Pancreas (tissue), 10 donors: Measurements from ENCODE around the gene ERBB4. TPM values are rescaled to one million over a fixed set of nuclear protein-coding genes. Genes with fewer than 3 reads are reported as not detected.

Source experiments
- ATAC-seq, 4 donors: fragments of 200-7000 bp; cut with Tn5 transposase; one replicate each; pipeline versions ENCODE4 v1.8.0 to v1.9.1; 2020; ENCODE audit warnings: mild to moderate bottlenecking in 4 of 4, moderate library complexity in 4 of 4
- DNase-seq, 6 donors: peaks; one replicate each; pipeline ENCODE4 v3.0.0-alpha.2; 2020
- FAIRE-seq: peaks from 2 replicates; lab custom pipeline; 2012; peaks lifted over from hg19 to GRCh38; lab: Jason Lieb, UNC
- H3K27ac ChIP-seq, 4 donors: fragments of 200-600 bp; sonication (generic); 1 replicate in 3 of 4; 2 replicates in 1 of 4; pipeline versions ENCODE4 v1.5.0 to v1.8.0; 2020
- H3K27me3 ChIP-seq, 4 donors: fragments of 200-600 bp; one replicate each; pipeline ENCODE4 v1.8.0; 2021
- H3K36me3 ChIP-seq, 3 donors: fragments of 200-600 bp; sonication (generic) in 1 of 3; one replicate each; pipeline versions ENCODE4 v1.5.0 to v1.8.0; 2020 to 2021
- H3K4me1 ChIP-seq, 3 donors: fragments of 200-600 bp; one replicate each; pipeline ENCODE4 v1.8.0; 2021
- H3K4me3 ChIP-seq, 4 donors: fragments of 200-600 bp; sonication (generic) in 2 of 4; one replicate each; pipeline versions ENCODE4 v1.5.0 to v1.8.0; 2020 to 2021
- H3K9me3 ChIP-seq, 4 donors: fragments of 200-600 bp; one replicate each; pipeline ENCODE4 v1.8.0; 2021
- WGBS, 2 donors: extraction: QIAGEN DNeasy Blood & Tissue Kit; methylation state at CpG; one replicate each; pipeline ENCODE4 v1.1.7; 2013; 5-methylcytosine and 5-hydroxymethylcytosine counted together
- intact Hi-C, 3 donors: fragments of 100-400 bp; cut with DNase I; formaldehyde crosslinking; loops; one replicate each; pipeline versions ENCODE4 v1.11.1 to v1.14.2; 2022
- polyA plus RNA-seq, 2 donors: library from polyadenylated mRNA; stranded (reverse); fragments of 200-250 nt; gene quantifications; one replicate each; pipeline ENCODE4 v1.2.3, GENCODE V29; 2013
- total RNA-seq, 6 donors: library from RNA; stranded (reverse); fragmentation: NEBNext Ultra II Directional in 4 of 6; extraction: Animal tissue kit (Norgen Biotek cat#: 25700) in 4 of 6; gene quantifications; one replicate each; pipeline versions ENCODE4 v1.2.1 to v1.2.4, GENCODE V29; 2021 to 2023
- TF ChIP-seq, protein P1 (sequence below), 4 donors: fragments of 200-600 bp; sonication (generic) in 3 of 4; IDR thresholded peaks; one replicate each; pipeline versions ENCODE4 v1.5.0 to v1.8.0; 2021; ENCODE audit warnings: antibody characterized with exemption in 4 of 4
- donor health status: healthy with polysubstance abuse.
- donor health status: DM: no; HTN: no; CAD: no; lungs with moderate emphysema.
- donor health status: DM: no; HTN: no; CAD: no.
- donor health status: control.
- donor health status: control.
- donor health status: Bipolar disorder and iron deficiency.
- donor health status: DM: yes; HTN: yes; CAD: no.
- donor health status: DM: no; HTN: no; CAD: no.
- donor health status: DM: no; HTN: no; CAD: no.
- donor health status: DM: yes; HTN: yes; CAD: no.

Gene ERBB4
- total and polyA plus RNA-seq, 8 donors: 0.30 to 5.0 (median 3.3) TPM

DNA sequence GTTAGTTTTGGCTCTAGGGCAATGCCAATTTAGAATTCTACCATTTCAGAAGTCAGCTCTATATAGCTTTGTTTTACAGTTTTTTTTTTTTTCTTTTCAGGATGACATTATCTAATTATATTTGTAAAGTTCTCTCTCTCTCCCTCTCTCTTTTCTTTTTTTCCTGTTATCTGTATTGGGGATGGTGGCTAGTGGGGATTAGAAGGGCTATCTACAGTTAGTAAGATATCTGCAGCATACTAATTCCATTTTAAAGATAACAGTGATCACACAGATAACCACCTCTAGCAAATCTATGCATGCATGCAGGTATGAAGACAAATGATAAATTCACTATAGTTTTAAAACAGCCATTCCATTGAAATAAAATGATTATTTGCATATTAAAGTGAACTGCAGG is 438.9 kb downstream of the ERBB4 start:
- no peak for FAIRE-seq
- intact Hi-C loops: no loop called here
- DNase-seq: no peak
- no peaks in the 10 kb centered on the region for H3K27me3 ChIP-seq
- TF ChIP-seq, protein P1, sequence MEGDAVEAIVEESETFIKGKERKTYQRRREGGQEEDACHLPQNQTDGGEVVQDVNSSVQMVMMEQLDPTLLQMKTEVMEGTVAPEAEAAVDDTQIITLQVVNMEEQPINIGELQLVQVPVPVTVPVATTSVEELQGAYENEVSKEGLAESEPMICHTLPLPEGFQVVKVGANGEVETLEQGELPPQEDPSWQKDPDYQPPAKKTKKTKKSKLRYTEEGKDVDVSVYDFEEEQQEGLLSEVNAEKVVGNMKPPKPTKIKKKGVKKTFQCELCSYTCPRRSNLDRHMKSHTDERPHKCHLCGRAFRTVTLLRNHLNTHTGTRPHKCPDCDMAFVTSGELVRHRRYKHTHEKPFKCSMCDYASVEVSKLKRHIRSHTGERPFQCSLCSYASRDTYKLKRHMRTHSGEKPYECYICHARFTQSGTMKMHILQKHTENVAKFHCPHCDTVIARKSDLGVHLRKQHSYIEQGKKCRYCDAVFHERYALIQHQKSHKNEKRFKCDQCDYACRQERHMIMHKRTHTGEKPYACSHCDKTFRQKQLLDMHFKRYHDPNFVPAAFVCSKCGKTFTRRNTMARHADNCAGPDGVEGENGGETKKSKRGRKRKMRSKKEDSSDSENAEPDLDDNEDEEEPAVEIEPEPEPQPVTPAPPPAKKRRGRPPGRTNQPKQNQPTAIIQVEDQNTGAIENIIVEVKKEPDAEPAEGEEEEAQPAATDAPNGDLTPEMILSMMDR (IDR thresholded peaks at IDR 0.05): no peak
- H3K27ac ChIP-seq: no peak overlapping the region
- no peaks in the 10 kb centered on the region for H3K4me1 ChIP-seq
- H3K9me3 ChIP-seq: no peaks in the 10 kb centered on the region
- ATAC-seq: no peak
- H3K36me3 ChIP-seq: no peaks in the 10 kb centered on the region
- H3K4me3 ChIP-seq: no peak overlapping the region

DNA sequence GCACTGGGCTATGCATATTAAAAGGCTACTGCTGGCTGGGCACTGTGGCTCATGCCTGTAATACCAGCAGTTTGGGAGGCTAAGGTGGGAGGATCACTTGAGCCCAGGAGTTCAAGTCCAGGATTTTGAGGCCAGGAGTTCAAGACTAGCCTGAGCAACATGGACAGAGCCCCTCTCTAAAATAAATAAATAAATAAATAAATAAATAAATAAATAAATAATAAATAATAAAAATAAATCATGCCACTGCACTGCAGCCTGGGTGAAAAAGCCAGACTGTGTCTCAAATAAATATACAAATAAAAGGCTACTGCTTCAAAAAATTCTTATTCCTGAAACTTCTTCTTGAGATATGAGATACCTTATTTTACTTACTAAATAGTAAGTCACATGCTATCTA is 439.6 kb downstream of the ERBB4 start:
- ATAC-seq (no peak), DNase-seq (no peak), FAIRE-seq (no peak)
- Histone ChIP-seq H3K27ac (no peak overlapping the region), H3K4me1 (no peaks in the 10 kb centered on the region), H3K27me3 (no peaks in the 10 kb centered on the region), H3K4me3 (no peak overlapping the region), H3K9me3 (no peaks in the 10 kb centered on the region), H3K36me3 (no peaks in the 10 kb centered on the region)
- TF ChIP-seq, protein P1 (IDR thresholded peaks at IDR 0.05): no peak
- intact Hi-C loops: no loop called here

DNA sequence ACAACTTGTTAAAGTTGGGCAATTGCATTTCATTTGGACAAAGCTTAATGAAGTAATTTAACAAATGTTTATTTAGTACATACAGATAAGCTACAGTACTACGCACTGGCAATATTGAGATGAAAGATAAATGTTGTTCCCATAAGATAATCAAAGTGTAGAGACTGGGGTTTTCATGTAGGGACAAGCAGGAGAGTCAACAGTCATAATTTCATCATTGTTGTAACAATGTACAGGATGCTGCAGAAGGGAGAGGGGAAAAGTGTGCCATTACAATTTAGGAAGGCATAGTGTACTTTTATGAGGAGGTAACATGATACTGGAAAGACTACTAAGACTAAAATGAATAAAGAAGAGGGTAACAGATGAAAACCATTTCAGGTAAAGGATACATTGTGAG is 441.6 kb downstream of the ERBB4 start:
- no peaks in the 10 kb centered on the region for H3K27me3 ChIP-seq
- no peak for FAIRE-seq
- H3K36me3 ChIP-seq: no peaks in the 10 kb centered on the region
- TF ChIP-seq, protein P1 (IDR thresholded peaks at IDR 0.05): no peak
- no peak for ATAC-seq
- WGBS, 2 donors: 38 to 48% methylated on average over 1 of the region's 1 CpG
- intact Hi-C loops: no loop called here
- no peak overlapping the region for H3K27ac ChIP-seq
- H3K4me3 ChIP-seq: no peak overlapping the region
- no peak for DNase-seq
- H3K9me3 ChIP-seq: no peaks in the 10 kb centered on the region
- no peaks in the 10 kb centered on the region for H3K4me1 ChIP-seq

DNA sequence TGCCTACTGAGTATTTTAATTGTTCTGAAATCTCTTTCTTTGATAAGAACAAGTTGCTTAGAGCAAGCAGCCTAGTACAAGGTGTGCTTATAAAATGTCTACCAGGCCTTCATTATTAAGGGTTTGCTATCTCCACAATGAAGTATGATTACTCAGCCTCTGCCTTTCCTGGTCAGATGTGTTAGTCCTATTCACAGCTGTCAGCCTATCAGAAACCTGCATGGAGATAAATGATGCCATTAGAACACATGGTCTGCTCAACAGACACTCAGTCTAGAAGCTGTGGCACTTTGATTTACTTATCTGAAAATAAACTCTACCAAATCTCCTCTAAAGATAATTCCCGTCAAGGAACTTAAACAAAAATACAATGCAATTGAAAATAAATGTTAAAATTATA is 448.7 kb downstream of the ERBB4 start:
- no peaks in the 10 kb centered on the region for H3K4me1 ChIP-seq
- no peaks in the 10 kb centered on the region for H3K9me3 ChIP-seq
- no peak overlapping the region for H3K27ac ChIP-seq
- TF ChIP-seq, protein P1 (IDR thresholded peaks at IDR 0.05): no peak
- ATAC-seq (no peak), DNase-seq (no peak), FAIRE-seq (no peak)
- H3K36me3 ChIP-seq: no peaks in the 10 kb centered on the region
- no peaks in the 10 kb centered on the region for H3K27me3 ChIP-seq
- intact Hi-C loops: no loop called here
- H3K4me3 ChIP-seq: no peak overlapping the region
- WGBS, 2 donors: 21 to 36% methylated on average over 1 of the region's 1 CpG

DNA sequence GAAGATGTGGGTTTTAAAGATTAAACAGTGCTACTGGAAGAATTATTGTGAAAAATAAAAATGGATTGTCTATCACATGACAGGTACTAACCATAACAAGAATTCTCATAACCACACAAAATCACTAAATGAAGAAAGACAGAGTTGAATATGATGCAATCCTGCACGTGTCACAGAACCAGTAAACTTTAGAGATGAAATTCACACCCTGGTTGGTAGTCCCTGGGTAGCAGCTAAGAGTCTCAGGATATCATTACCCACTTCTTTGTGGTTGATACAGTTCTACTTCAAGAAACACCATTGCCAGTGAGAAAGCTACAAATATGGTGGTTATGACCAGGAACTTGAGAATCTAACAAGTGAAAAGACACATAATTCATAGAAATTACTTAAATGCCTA is 450.2 kb downstream of the ERBB4 start:
- ATAC-seq (no peak), DNase-seq (no peak), FAIRE-seq (no peak)
- Histone ChIP-seq H3K27ac (no peak overlapping the region), H3K9me3 (no peaks in the 10 kb centered on the region), H3K4me1 (no peaks in the 10 kb centered on the region), H3K27me3 (no peaks in the 10 kb centered on the region), H3K36me3 (no peaks in the 10 kb centered on the region), H3K4me3 (no peak overlapping the region)
- WGBS, 2 donors: 73 to 74% methylated on average over 1 of the region's 1 CpG
- intact Hi-C loops: no loop called here
- TF ChIP-seq, protein P1 (IDR thresholded peaks at IDR 0.05): no peak
